MCF 10A (cell line): ENCODE results near the gene PER2. TPM values are rescaled to one million over a fixed set of nuclear protein-coding genes. Genes with fewer than 3 reads are reported as not detected.
A peak's percentile ranks its signal among the peaks of the same experiment; 100 is the strongest.

Source experiments
- BruUV-seq: library from RNA; stranded (reverse); fragments of 400-500 nt; replicated peaks from 2 replicates; lab custom pipeline; 2021; lab: Mats Ljungman, UMichigan
- CTCF ChIA-PET: fragments of 300-600 bp; sonication (Branson Sonifier 250); formaldehyde crosslinking; extraction: SDS; loops from one replicate; lab custom pipeline; 2021; ENCODE audit warnings: antibody characterized with exemption, inconsistent platforms; lab: Yijun Ruan, JAX
- POLR2A ChIA-PET: fragments of 300-600, 350-650 bp; sonication (Branson Sonifier 250); formaldehyde crosslinking; extraction: SDS; loops from one replicate; lab custom pipeline; 2020; ENCODE audit warnings: antibody characterized with exemption, inconsistent platforms; lab: Yijun Ruan, JAX
- DNase-seq: peaks from one replicate; pipeline ENCODE4 v3.0.0-alpha.2; 2018; ENCODE audit not compliant: unreplicated experiment
- H3K27ac Mint-ChIP-seq: one replicate; pipeline ENCODE4 v1.8.0; 2022; ENCODE audit warnings: mild to moderate bottlenecking, low read depth, mixed read lengths; ENCODE audit not compliant: unreplicated experiment
- H3K27me3 Mint-ChIP-seq: one replicate; pipeline ENCODE4 v1.8.0; 2022; ENCODE audit warnings: mixed read lengths; ENCODE audit not compliant: insufficient read depth, unreplicated experiment
- H3K36me3 Mint-ChIP-seq: one replicate; pipeline ENCODE4 v1.8.0; 2022; ENCODE audit warnings: mild to moderate bottlenecking, moderate library complexity, mixed read lengths; ENCODE audit not compliant: insufficient read depth, unreplicated experiment
- H3K4me1 Mint-ChIP-seq: one replicate; pipeline ENCODE4 v1.8.0; 2022; ENCODE audit warnings: mixed read lengths; ENCODE audit not compliant: insufficient read depth, unreplicated experiment
- H3K4me3 Mint-ChIP-seq: one replicate; pipeline ENCODE4 v1.8.0; 2022; ENCODE audit warnings: mild to moderate bottlenecking, moderate library complexity, mixed read lengths; ENCODE audit not compliant: unreplicated experiment
- H3K9me3 Mint-ChIP-seq: one replicate; pipeline ENCODE4 v1.8.0; 2022; ENCODE audit warnings: mixed read lengths; ENCODE audit not compliant: unreplicated experiment
- intact Hi-C: fragments of 100-400 bp; cut with micrococcal nuclease; formaldehyde crosslinking; loops from 2 replicates; pipeline ENCODE4 v1.14.1; 2022
- total RNA-seq: library from RNA; stranded (reverse); gene quantifications from 2 replicates; pipeline ENCODE4 v1.2.3, GENCODE V29; 2022
- TF ChIP-seq, protein P1 (sequence below): fragments of 200-600 bp; IDR thresholded peaks from one replicate; pipeline ENCODE4 v1.8.0; 2022; ENCODE audit warnings: antibody characterized with exemption, mild to moderate bottlenecking; ENCODE audit not compliant: unreplicated experiment

PER2 gene
- total RNA-seq, 1 experiment from 2014 or later = 8.9 TPM

DNA sequence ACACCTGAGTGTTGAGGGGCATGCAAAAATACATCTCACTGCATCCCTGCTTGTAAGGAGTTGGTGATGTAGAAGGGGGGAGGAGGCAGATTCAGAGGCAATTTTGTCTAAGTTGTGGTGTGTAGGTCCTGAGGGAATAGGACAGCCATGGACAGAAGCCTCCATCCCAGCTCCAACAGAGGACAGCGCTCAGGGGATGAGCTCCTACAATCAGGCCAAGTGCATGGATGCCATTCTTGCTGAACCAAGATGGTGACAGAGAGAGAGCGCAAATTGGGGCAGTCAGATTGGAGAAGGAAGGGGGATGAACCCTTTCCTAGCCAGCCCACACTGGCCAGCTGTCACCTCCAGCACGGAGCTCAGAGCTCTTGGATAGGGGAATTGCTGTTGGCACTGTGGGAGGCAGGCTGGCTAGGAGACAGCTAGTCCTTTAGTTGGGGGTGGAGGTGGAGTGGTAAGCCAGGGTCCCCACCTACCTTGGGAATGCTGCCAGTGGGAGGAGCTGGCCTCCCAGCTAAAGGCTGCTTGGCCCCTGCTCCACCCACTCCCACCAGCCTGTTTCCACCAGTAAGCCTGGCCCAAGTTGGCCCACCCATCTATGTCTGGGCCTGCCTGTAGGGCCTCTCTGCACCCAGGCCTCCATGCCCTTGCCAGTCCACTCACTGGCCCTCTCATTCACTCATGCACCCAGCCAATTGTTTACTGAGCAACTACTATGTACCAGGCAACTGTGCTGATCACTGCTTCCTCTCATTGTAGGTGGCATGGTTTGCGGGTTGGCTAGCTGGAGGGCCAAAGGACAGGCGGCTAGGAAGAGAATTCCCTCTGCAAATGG lies 2.5 kb upstream of the PER2 start:
- no TSS peak for BruUV-seq
- intact Hi-C loops = loop anchor here (1.0 kb wide), 2 partner anchors 29 to 148 kb away; partner anchors contain the start of gene TRAF3IP1
- Mint-ChIP-seq H3K36me3 (peaks cover 12% of the 10 kb centered on the region), H3K9me3 (no peaks in the 10 kb centered on the region), H3K27me3 (peaks cover 11% of the 10 kb centered on the region), H3K27ac (peak overlapping the region; percentile 99), H3K4me1 (peaks cover 37% of the 10 kb centered on the region), H3K4me3 (peak overlapping the region; percentile 74)
- TF ChIP-seq, protein P1, sequence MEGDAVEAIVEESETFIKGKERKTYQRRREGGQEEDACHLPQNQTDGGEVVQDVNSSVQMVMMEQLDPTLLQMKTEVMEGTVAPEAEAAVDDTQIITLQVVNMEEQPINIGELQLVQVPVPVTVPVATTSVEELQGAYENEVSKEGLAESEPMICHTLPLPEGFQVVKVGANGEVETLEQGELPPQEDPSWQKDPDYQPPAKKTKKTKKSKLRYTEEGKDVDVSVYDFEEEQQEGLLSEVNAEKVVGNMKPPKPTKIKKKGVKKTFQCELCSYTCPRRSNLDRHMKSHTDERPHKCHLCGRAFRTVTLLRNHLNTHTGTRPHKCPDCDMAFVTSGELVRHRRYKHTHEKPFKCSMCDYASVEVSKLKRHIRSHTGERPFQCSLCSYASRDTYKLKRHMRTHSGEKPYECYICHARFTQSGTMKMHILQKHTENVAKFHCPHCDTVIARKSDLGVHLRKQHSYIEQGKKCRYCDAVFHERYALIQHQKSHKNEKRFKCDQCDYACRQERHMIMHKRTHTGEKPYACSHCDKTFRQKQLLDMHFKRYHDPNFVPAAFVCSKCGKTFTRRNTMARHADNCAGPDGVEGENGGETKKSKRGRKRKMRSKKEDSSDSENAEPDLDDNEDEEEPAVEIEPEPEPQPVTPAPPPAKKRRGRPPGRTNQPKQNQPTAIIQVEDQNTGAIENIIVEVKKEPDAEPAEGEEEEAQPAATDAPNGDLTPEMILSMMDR = no peak
- CTCF ChIA-PET = interaction anchor here (0.6 to 2.5 kb wide), 10 partner anchors 9 to 993 kb away, joined by 3 to 9 read pairs (median 4); no protein-coding TSS in a partner anchor
- DNase-seq = peak; percentile 82
- POLR2A ChIA-PET = interaction anchor here (0.6 to 8.9 kb wide), 20 partner anchors 12 to 1824 kb away, joined by 3 to 139 read pairs (median 4); partner anchors contain the start of gene TRAF3IP1

DNA sequence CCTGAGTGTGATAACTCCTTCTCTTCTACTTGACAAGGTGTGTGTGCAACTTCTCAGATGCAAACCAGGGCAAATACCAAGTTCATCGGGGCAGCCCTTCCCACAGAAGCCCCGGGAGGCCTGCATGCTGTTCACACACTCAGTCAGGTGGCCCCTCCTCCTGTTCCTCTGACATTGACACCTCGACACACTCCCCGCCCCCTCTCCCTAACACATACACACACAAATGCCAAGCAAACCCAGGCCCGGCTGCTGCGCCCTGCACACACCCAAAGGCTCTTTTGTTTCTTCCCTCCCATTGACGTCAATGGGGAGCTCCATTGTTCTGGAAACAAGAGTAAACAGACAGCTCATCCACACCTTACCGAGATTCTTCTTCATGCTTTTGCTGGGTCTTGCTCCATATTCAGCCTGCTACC lies 1.7 kb upstream of the PER2 start:
- peaks cover 5% of the 10 kb centered on the region for H3K27me3 Mint-ChIP-seq
- no peaks in the 10 kb centered on the region for H3K9me3 Mint-ChIP-seq
- TF ChIP-seq, protein P1 = no peak
- no TSS peak for BruUV-seq
- intact Hi-C loops = loop anchor here (1.0 kb wide), 2 partner anchors 30 to 149 kb away; partner anchors contain the start of gene TRAF3IP1
- peaks cover 12% of the 10 kb centered on the region for H3K36me3 Mint-ChIP-seq
- DNase-seq = peak; percentile 100
- peak overlapping the region; percentile 74 for H3K4me3 Mint-ChIP-seq
- H3K27ac Mint-ChIP-seq = peak overlapping the region; percentile 99
- peaks cover 43% of the 10 kb centered on the region for H3K4me1 Mint-ChIP-seq
- ChIA-PET CTCF (interaction anchor here (0.6 to 2.5 kb wide), 7 partner anchors 10 to 992 kb away, joined by 3 to 9 read pairs (median 5); no protein-coding TSS in a partner anchor), POLR2A (interaction anchor here (0.6 to 8.9 kb wide), 27 partner anchors 13 to 1825 kb away, joined by 3 to 139 read pairs (median 4); partner anchors contain the start of genes SCLY and TRAF3IP1)

DNA sequence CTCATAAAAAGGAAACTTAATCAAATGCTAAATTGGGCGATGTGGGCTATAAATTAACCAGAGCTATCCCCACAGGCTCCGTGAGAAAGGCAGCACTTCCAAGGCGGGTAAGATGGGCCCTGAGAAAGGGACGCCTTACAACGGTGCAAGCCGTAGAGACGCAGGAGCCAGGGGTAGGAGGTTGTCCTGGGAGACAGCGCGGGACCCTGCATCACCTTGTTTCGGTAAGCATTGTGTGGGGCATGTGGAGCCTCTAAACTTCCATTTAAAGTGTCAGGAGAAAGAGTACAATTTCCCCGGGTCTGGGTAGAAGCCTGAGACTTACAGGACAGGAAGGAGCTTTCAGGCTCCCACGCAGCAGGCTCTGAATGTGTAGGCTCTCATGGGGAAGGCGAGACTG lies 1.2 kb upstream of the PER2 start:
- H3K27ac Mint-ChIP-seq = peak overlapping the region; percentile 99
- H3K4me1 Mint-ChIP-seq = peaks cover 43% of the 10 kb centered on the region
- H3K27me3 Mint-ChIP-seq = no peaks in the 10 kb centered on the region
- intact Hi-C loops = no loop called here
- H3K4me3 Mint-ChIP-seq = peak overlapping the region; percentile 74
- H3K9me3 Mint-ChIP-seq = no peaks in the 10 kb centered on the region
- BruUV-seq = TSS peak; percentile 46
- CTCF ChIA-PET = interaction anchor here (0.6 to 1.3 kb wide), 2 partner anchors 25 to 33 kb away, joined by 3 to 7 read pairs; no protein-coding TSS in a partner anchor
- POLR2A ChIA-PET = interaction anchor here (0.6 to 8.9 kb wide), 26 partner anchors 9 to 651 kb away, joined by 3 to 139 read pairs (median 4); partner anchors contain the start of genes SCLY and TRAF3IP1
- peaks cover 12% of the 10 kb centered on the region for H3K36me3 Mint-ChIP-seq
- no peak for DNase-seq
- TF ChIP-seq, protein P1 = no peak
